HFFc6 (cell line): ENCODE results near the gene TIGD4. TPM values are rescaled to one million over a fixed set of nuclear protein-coding genes. Genes with fewer than 3 reads are reported as not detected.

Experiments used
- DNase-seq: peaks from one replicate; pipeline ENCODE4 v3.0.0-alpha.2; 2018
- H3K27ac Mint-ChIP-seq: 2 replicates; pipeline ENCODE4 v1.8.0; 2020; ENCODE audit warnings: mild to moderate bottlenecking, mixed read lengths
- H3K27me3 Mint-ChIP-seq: 2 replicates; pipeline ENCODE4 v1.8.0; 2021; ENCODE audit warnings: mild to moderate bottlenecking, moderate library complexity, mixed read lengths; ENCODE audit not compliant: insufficient read depth
- H3K36me3 Mint-ChIP-seq: 2 replicates; pipeline ENCODE4 v1.8.0; 2021; ENCODE audit warnings: low read depth, mixed read lengths
- H3K4me1 Mint-ChIP-seq: 2 replicates; pipeline ENCODE4 v1.8.0; 2020; ENCODE audit warnings: low read depth, mixed read lengths
- H3K4me3 Mint-ChIP-seq: 2 replicates; pipeline ENCODE4 v1.8.0; 2020; ENCODE audit warnings: mild to moderate bottlenecking, moderate library complexity, mixed read lengths
- H3K9me3 Mint-ChIP-seq: 2 replicates; pipeline ENCODE4 v1.8.0; 2020; ENCODE audit warnings: mild to moderate bottlenecking, mixed read lengths
- total RNA-seq, 6 experiments: library from RNA; stranded (reverse); fragmentation: NEBNext Ultra II Directional; extraction: Animal tissue kit (Norgen Biotek cat#: 25700); gene quantifications; 2 replicates in 1 of 6; 3 replicates in 5 of 6; pipeline ENCODE4 v1.2.3, GENCODE V29; 2021
- TF ChIP-seq, protein P1 (sequence below): fragments of 200-600 bp; sonication (generic); IDR thresholded peaks from 2 replicates; pipeline ENCODE4 v1.5.0; 2021; ENCODE audit warnings: antibody characterized with exemption, mild to moderate bottlenecking

Gene TIGD4
- total RNA-seq, 6 experiments from 2014 or later: 0.07 to 0.08 TPM; not detected in 4

DNA sequence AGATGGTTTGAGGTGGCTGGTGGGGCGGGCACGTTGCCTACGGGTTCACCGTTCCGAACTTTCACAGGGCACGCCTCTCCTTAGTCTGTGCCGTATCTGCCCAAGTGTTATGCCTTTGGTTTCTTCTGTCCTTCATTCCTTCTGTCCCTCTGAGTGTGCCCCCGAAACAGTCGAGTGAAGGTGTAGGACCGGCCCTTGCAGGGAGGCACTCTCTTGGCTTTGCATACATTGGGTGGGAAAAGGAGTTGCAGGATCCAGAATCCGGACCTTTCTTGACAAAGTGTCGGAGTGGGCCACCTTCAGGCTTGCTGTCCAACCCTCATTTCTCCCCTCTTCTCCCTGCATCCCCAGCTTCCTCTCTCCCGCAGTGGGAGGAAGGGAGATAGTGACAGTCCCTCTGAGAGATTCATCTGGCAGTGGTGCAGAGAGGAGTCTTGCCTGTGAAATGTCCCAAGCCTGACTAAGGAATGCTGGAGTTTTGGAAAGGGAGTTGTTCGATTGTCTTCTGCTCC is 793 bp upstream of the TIGD4 start:
- H3K27me3 Mint-ChIP-seq: peaks cover 4% of the 10 kb centered on the region; the same call in 1 of the 2 replicates
- peak; percentile 49 for DNase-seq
- H3K4me1 Mint-ChIP-seq: peaks cover 49% of the 10 kb centered on the region
- peak overlapping the region; percentile 98 for H3K4me3 Mint-ChIP-seq
- H3K36me3 Mint-ChIP-seq: no peaks in the 10 kb centered on the region
- H3K9me3 Mint-ChIP-seq: no peaks in the 10 kb centered on the region
- TF ChIP-seq, protein P1, sequence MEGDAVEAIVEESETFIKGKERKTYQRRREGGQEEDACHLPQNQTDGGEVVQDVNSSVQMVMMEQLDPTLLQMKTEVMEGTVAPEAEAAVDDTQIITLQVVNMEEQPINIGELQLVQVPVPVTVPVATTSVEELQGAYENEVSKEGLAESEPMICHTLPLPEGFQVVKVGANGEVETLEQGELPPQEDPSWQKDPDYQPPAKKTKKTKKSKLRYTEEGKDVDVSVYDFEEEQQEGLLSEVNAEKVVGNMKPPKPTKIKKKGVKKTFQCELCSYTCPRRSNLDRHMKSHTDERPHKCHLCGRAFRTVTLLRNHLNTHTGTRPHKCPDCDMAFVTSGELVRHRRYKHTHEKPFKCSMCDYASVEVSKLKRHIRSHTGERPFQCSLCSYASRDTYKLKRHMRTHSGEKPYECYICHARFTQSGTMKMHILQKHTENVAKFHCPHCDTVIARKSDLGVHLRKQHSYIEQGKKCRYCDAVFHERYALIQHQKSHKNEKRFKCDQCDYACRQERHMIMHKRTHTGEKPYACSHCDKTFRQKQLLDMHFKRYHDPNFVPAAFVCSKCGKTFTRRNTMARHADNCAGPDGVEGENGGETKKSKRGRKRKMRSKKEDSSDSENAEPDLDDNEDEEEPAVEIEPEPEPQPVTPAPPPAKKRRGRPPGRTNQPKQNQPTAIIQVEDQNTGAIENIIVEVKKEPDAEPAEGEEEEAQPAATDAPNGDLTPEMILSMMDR: no peak
- H3K27ac Mint-ChIP-seq: peak overlapping the region; percentile 97

DNA sequence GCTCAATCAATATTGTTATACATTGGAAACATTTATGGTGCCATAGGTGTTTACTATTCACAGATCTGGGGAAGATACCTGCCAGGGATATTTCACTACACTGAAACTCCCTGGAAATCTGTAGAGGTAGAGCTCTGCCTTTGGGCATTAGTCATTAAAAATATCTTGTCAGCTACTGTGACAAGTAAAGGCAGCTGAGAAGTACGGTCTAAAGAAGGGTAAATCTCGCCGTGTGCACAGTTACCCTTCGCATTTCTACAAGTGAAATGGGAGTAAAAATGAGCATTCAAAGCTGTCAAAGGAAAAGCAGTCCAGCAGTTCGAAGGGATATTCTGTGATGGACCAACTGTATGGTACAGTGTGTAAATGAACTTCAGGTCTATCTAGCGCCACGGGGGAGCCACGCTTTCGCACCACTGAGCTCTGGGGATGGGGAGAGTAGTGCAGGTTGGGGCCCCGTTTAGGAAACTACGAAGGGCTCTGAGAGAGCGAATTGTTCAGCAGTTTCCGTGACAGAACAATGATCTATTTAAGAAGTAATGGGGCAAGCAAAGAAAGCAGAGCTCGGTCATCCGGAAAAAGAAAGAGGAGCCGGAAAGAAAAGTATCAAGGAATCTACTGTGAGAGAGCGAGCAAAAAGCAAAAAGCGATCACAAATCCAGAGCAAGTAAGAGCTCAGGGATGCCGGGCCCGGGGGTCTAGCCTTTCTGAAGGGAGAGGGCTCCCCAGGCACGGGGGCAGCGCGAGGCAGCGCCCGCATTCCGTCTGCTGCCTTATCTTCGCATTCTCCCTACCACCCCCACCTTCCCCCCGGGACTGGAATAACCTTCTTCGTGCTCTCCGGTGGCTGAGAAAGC is 646 bp downstream of the TIGD4 start:
- no peak for DNase-seq
- peak overlapping the region; percentile 98 for H3K4me3 Mint-ChIP-seq
- H3K4me1 Mint-ChIP-seq: peaks cover 40% of the 10 kb centered on the region
- peaks cover 9% of the 10 kb centered on the region for H3K27me3 Mint-ChIP-seq
- H3K27ac Mint-ChIP-seq: peak overlapping the region; percentile 97
- H3K36me3 Mint-ChIP-seq: no peaks in the 10 kb centered on the region
- H3K9me3 Mint-ChIP-seq: no peaks in the 10 kb centered on the region
- TF ChIP-seq, protein P1: no peak

DNA sequence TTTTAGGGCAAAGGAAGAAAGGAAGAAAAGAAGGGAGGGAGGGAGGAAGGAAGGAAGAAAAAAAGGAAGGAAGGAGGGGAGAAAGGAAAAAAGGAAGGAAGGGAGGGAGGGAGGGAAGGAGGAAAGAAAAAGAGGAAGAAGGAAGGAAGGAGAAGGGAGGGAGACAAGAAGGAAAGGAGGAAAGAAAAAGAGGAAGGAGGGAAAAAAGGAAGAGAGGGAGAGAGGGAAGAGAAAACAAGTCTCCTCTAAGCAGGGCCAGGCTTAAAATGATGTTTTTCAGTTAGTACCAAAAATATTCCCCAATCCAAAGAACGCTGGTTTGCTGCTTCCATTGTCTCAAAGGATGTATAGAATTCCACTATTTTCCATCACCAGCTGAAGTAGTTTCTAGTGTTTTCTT is 2.0 kb downstream of the TIGD4 start:
- no peak for DNase-seq
- H3K27me3 Mint-ChIP-seq: peaks cover 9% of the 10 kb centered on the region

DNA sequence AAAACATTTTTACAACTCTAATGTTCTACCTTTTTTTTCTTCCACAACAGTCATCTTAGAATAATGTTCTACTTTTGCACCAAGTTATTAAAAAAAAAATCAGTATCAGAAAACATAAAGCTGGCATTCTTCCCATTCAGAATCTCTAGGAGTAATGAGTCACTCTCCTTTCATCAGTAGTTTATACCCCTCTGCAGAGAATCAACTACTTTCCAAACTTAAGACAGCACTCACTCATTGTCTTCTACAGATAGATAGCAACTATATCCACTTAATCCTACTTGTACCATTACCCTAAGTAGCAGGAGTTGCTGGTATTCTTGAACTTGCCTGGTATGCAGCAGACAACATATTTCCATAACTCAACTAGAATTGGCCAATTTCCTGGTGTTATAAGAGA is 3.2 kb downstream of the TIGD4 start:
- Mint-ChIP-seq H3K4me1 (peaks cover 18% of the 10 kb centered on the region), H3K9me3 (no peaks in the 10 kb centered on the region), H3K27ac (no peak overlapping the region), H3K36me3 (no peaks in the 10 kb centered on the region), H3K4me3 (no peak overlapping the region), H3K27me3 (peaks cover 11% of the 10 kb centered on the region)
- TF ChIP-seq, protein P1: no peak
- no peak for DNase-seq

More for the DNA sequence above, 2.0 kb downstream of the TIGD4 start:
- H3K27ac Mint-ChIP-seq: no peak overlapping the region
- H3K4me3 Mint-ChIP-seq: no peak overlapping the region
- no peaks in the 10 kb centered on the region for H3K9me3 Mint-ChIP-seq
- TF ChIP-seq, protein P1: no peak
- H3K4me1 Mint-ChIP-seq: peaks cover 30% of the 10 kb centered on the region
- no peaks in the 10 kb centered on the region for H3K36me3 Mint-ChIP-seq

DNA sequence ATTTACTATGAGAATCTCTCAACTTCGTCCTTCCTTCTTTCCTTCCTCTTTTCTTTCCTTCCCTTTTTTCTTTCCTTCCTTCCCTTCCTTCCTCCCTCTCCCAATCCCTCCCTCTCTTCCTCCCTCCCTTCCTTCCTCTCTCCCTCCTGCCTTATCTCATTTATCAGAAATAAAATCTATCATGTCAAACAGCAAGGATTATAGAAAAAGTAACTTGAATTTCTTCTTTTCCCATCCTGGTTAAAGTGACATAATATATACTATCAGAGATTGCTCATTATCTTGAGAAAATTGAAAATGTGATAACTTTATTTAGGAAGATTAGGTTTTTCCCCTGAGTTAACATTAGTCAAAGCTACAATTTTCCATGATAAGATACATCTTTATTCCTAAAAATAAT is 5.6 kb downstream of the TIGD4 start:
- Mint-ChIP-seq H3K36me3 (no peaks in the 10 kb centered on the region), H3K27ac (no peak overlapping the region), H3K4me3 (no peak overlapping the region), H3K4me1 (peaks cover 8% of the 10 kb centered on the region), H3K27me3 (peaks cover 12% of the 10 kb centered on the region), H3K9me3 (no peaks in the 10 kb centered on the region)
- DNase-seq: no peak
- TF ChIP-seq, protein P1: no peak
